Neutrophil (primary cell): Measurements from ENCODE around the gene PALM.

Source experiments
- H3K27ac ChIP-seq: fragments of 200-600 bp; sonication (generic); 2 replicates; pipeline ENCODE4 v1.5.1; 2016; ENCODE audit warnings: mild to moderate bottlenecking, moderate library complexity
- H3K27me3 ChIP-seq: fragments of 200-600 bp; sonication (generic); 2 replicates; pipeline ENCODE4 v1.6.0; 2016; ENCODE audit warnings: mild to moderate bottlenecking
- H3K36me3 ChIP-seq: fragments of 200-600 bp; sonication (generic); 2 replicates; pipeline ENCODE4 v1.5.1; 2017
- H3K4me1 ChIP-seq, 2 experiments: fragments of 200-600 bp in 1 of 2; sonication (generic) in 1 of 2; 1 replicate in 1 of 2; 2 replicates in 1 of 2; pipeline versions ENCODE4 v1.5.1 to v1.6.1; 2013 to 2016; ENCODE audit warnings: low read depth in 1 of 2, low read length in 1 of 2, mild to moderate bottlenecking in 1 of 2, moderate library complexity in 1 of 2; ENCODE audit not compliant: control insufficient read depth in 1 of 2, insufficient read depth in 1 of 2
- H3K4me3 ChIP-seq, 2 experiments: fragments of 200-600 bp in 1 of 2; sonication (generic) in 1 of 2; 1 replicate in 1 of 2; 2 replicates in 1 of 2; pipeline ENCODE4 v1.5.1; 2013 to 2016; ENCODE audit warnings: low read depth in 1 of 2, low read length in 1 of 2, mild to moderate bottlenecking in 1 of 2, moderate library complexity in 1 of 2
- H3K9me3 ChIP-seq: fragments of 200-600 bp; sonication (generic); 2 replicates; pipeline ENCODE4 v1.5.1; 2016
- TF ChIP-seq, protein P1 (sequence below): fragments of 200-600 bp; sonication (generic); IDR thresholded peaks from 2 replicates; pipeline ENCODE4 v1.5.1; 2016; ENCODE audit warnings: antibody characterized with exemption

The PALM gene

DNA sequence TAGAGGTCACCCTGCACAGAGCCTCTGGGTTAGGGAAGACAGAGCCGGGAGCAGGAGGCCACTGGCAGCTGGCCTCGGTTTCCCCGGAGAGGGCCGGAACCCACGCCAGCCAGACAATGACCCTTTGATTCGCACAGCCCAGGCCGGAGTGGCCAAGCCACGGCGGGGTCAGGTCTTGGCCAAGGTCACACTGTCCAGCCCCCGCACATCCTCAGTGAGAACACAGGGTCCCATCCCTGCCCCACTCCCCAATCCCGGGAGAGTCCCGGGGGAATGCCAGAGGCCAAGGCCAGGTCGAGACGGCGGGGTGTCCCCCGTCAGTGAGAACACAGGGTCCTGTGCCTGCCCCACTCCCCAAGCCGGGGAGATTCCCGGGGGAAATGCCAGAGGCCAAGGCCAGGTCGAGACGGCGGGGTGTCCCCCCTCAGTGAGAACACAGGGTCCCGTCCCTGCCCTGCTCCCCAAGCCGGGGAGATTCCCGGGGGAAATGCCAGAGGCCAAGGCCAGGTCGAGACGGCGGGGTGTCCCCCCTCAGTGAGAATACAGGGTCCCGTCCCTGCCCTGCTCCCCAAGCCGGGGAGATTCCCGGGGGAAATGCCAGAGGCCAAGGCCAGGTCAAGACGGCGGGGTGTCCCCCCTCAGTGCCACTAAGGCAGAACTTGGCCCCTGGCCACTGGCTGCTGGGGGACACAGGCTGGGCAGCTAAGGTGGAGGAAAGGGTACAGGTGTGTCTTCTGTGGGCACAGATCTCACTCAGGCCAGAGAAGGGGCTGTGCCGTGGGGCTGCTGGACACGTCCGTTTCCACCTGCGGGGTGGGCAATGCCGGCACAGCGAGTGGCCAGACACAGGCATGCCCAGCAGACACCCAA is 34.2 kb upstream of the PALM start:
- Histone ChIP-seq H3K27me3 (peaks cover 6% of the 10 kb centered on the region), H3K4me1 (peaks cover 66 to 68% of the 10 kb centered on the region in 2 experiments), H3K36me3 (no peaks in the 10 kb centered on the region), H3K4me3 (no peak overlapping the region), H3K27ac (no peak overlapping the region), H3K9me3 (no peaks in the 10 kb centered on the region)
- TF ChIP-seq, protein P1, sequence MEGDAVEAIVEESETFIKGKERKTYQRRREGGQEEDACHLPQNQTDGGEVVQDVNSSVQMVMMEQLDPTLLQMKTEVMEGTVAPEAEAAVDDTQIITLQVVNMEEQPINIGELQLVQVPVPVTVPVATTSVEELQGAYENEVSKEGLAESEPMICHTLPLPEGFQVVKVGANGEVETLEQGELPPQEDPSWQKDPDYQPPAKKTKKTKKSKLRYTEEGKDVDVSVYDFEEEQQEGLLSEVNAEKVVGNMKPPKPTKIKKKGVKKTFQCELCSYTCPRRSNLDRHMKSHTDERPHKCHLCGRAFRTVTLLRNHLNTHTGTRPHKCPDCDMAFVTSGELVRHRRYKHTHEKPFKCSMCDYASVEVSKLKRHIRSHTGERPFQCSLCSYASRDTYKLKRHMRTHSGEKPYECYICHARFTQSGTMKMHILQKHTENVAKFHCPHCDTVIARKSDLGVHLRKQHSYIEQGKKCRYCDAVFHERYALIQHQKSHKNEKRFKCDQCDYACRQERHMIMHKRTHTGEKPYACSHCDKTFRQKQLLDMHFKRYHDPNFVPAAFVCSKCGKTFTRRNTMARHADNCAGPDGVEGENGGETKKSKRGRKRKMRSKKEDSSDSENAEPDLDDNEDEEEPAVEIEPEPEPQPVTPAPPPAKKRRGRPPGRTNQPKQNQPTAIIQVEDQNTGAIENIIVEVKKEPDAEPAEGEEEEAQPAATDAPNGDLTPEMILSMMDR: no peak

DNA sequence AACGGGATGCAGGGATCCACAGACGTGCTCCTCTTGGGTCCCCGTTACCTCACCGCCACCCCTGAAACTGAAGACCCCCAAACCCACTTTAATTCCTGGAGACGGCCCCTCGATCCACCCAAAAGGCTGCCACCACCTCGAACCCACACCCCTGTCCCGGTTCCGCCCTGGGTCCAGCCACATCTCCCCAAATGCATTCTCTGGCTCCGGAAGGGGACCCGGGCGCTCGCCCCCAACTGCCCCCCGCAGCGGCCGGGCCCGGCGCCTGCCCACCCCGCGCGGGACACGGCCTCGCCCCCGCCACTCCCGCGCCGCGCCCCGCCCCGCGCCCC is 32.8 kb upstream of the PALM start:
- Histone ChIP-seq H3K27ac (no peak overlapping the region), H3K4me3 (peak overlapping the region; percentile 43 to 49), H3K4me1 (peaks cover 62 to 75% of the 10 kb centered on the region in 2 experiments), H3K9me3 (no peaks in the 10 kb centered on the region), H3K36me3 (no peaks in the 10 kb centered on the region), H3K27me3 (peaks cover 6% of the 10 kb centered on the region)
- TF ChIP-seq, protein P1: no peak

DNA sequence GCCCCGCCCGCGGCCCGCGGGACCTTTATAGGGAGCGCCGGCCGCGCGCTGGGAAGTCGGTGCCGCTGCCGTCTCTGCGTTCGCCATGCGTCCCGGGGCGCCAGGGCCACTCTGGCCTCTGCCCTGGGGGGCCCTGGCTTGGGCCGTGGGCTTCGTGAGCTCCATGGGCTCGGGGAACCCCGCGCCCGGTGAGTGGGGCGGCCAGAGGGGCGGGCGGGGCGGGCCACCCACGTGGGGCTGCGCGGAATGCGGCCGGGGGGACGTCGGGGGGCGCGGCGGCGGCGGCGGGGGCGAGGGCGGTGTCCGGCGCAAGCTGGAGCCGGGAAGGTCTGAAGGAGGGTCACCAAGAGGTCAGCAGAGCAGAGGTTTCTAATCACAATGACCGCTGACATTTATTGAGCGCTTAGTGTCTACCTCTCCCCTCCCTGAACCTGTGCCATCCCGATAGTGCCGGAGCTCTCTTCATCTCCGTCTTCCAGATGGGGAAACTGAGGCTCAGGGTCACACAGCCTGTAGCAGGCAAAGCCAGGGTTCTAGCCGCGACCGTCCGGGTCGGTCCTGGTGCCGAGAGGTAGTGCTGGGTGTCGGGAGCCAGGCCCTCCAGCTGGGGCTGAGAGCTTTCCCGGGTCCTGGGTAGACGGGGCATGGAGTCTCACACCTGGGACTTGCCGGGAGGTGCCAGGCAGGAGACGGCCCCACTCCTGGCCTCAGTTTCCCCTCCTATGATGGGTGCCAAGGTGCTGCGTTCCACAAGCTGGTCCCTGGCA is 32.2 kb upstream of the PALM start, which contains the start of gene FSTL3:
FSTL3 (plus strand) TSS at position 54 of the 767 bp plus-strand sequence; CDS start at position 86, 32 bp downstream.
- Histone ChIP-seq H3K9me3 (no peaks in the 10 kb centered on the region), H3K27me3 (peaks cover 6% of the 10 kb centered on the region), H3K4me1 (peaks cover 63 to 76% of the 10 kb centered on the region in 2 experiments), H3K36me3 (no peaks in the 10 kb centered on the region), H3K27ac (peak within 1 kb of the TSS; percentile 3), H3K4me3 (peak within 1 kb of the TSS; percentile 43 to 49)
- TF ChIP-seq, protein P1: no peak

DNA sequence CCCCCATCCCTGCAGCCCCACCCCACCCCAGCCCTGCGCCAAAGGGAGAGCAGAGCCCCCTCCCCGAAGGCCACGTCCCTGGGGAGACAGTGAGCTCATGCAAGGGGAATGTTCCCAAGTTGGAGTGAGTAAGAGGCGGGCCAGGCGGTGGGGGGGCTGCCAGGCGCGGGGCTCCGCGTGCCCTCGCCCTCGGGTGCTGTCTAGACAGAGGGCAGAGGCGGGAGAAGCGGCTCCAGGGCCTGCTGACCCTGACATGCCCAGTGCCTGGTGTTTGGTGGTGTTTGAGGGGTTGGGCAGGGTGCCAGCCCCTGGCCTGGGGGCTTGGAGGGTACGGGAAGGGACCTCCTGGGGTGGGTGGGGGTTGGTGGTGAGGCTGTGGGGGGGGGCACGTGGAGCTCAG is 31.5 kb upstream of the PALM start:
- TF ChIP-seq, protein P1: no peak
- Histone ChIP-seq H3K9me3 (no peaks in the 10 kb centered on the region), H3K27ac (peak overlapping the region; percentile 23), H3K4me1 (peaks cover 58 to 74% of the 10 kb centered on the region in 2 experiments), H3K27me3 (peaks cover 6% of the 10 kb centered on the region), H3K4me3 (peak overlapping the region in 1 of 2 experiments; percentile 49), H3K36me3 (no peaks in the 10 kb centered on the region)

DNA sequence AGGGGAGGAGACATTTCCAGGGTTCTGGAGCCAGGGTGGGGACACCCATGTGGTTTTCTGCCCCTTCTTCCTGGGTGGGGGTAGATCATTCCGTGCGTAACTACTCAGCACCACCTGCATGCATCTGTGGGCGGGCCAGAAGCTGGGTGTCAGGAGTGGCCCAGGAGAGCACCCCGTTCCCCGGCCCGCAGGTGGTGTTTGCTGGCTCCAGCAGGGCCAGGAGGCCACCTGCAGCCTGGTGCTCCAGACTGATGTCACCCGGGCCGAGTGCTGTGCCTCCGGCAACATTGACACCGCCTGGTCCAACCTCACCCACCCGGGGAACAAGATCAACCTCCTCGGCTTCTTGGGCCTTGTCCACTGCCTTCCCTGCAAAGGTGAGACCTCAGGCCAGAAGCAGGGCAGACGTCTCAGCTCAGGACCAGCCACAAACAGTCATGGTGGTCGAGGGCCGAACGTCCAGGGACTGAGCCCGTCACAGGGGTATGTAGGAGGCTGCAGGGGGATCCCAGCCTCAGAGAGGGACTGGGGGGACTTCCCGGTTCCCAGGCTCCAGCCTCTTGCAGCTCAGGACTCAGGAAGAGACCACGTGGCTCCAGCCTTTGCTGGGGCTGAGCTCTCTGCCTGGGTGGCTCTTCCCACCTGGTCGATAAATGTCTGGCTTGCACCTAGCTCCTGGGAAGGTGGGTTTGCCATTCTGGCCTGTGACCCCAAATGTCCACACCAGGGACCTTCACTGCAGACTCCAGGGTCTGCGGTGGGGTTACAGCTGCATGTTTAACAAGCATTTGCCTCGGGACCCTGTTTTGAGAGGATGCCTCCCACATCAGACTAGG is 30.9 kb upstream of the PALM start:
- Histone ChIP-seq H3K4me1 (peaks cover 52 to 69% of the 10 kb centered on the region in 2 experiments), H3K27ac (peak overlapping the region; percentile 23), H3K36me3 (no peaks in the 10 kb centered on the region), H3K27me3 (peaks cover 6% of the 10 kb centered on the region), H3K4me3 (peak overlapping the region in 1 of 2 experiments; percentile 49), H3K9me3 (no peaks in the 10 kb centered on the region)
- TF ChIP-seq, protein P1: no peak
